ENCODE measurements around the gene TNRC6B. TPM values are rescaled to one million over a fixed set of nuclear protein-coding genes. Genes with fewer than 3 reads are reported as not detected.

Gene TNRC6B
- total and polyA plus RNA-seq, 2 of the 13 experiments (the other 11 are each of a cell fraction or from before 2014, with no cell fraction given), result 8.9 to 13.2 TPM

- Histone ChIP-seq H3K27ac (ENCODE audit: extremely low read length, insufficient read depth, low read length) (no peak overlapping the region), H3K27me3 (ENCODE audit: control insufficient read depth in 1 of 2, insufficient read depth in 2 of 2, low read length in 2 of 2) (no peaks in the 10 kb centered on the region), H3K4me2 (ENCODE audit: low read depth, low read length) (no peak overlapping the region), H4K20me1 (ENCODE audit: insufficient read depth, low read length) (0 out of 2 replicates have a peak, but pooled peaks cover 7% of the 10 kb centered on the region), H3K9me3 (ENCODE audit: low read length) (no peaks in the 10 kb centered on the region), H3K79me2 (ENCODE audit: insufficient read depth, low read length) (peaks cover 16% of the 10 kb centered on the region), H3K9ac (ENCODE audit: insufficient read depth, low read depth, low read length) (no peak overlapping the region), H3K4me1 (ENCODE audit: insufficient read depth, low read length) (no peaks in the 10 kb centered on the region), H3K36me3 (replicated peaks in 1 of 2; ENCODE audit: control insufficient read depth in 1 of 2, insufficient read depth in 2 of 2, low read length in 2 of 2) (peaks cover 4 to 8% of the 10 kb centered on the region in 2 experiments; a peak in 3 of 5 replicates), H3K4me3 (replicated peaks in 1 of 3; ENCODE audit: insufficient read depth in 1 of 3, low read depth in 2 of 3, low read length in 3 of 3) (no peak overlapping the region), H2AFZ (ENCODE audit: low read length) (no peak overlapping the region)
- intact Hi-C loops (cut with micrococcal nuclease; ENCODE audit: unreplicated experiment) (no loop called here), in situ Hi-C loops (cut with HindIII; ENCODE audit: extremely low pct_ligation_motif_present, low pct_unique_long_range_greater_than_20kb) (no loop called here)
- no peak for TF ChIP-seq ZNF703 (CRISPR knock-in tag; IDR thresholded peaks at IDR 0.05; ENCODE audit: borderline replicate concordance)
- TF ChIP-seq HINFP (CRISPR knock-in tag; IDR thresholded peaks at IDR 0.05; ENCODE audit: low read depth), result no peak
- TF ChIP-seq MEF2D (CRISPR knock-in tag; IDR thresholded peaks at IDR 0.05), result no peak
- no peak for TF ChIP-seq NCOA2 (CRISPR knock-in tag; IDR thresholded peaks at IDR 0.05)
- no peak for TF ChIP-seq ZNF205 (CRISPR knock-in tag; IDR thresholded peaks at IDR 0.05)
- no peak for TF ChIP-seq ZBTB44 (CRISPR knock-in tag; IDR thresholded peaks at IDR 0.05)
- no peak for TF ChIP-seq NKX3-1 (CRISPR knock-in tag; IDR thresholded peaks at IDR 0.05)
- no peak for TF ChIP-seq U2AF2 (IDR thresholded peaks at IDR 0.05; ENCODE audit: low read depth, low read length)
- no peak for TF ChIP-seq KDM4B (CRISPR knock-in tag; IDR thresholded peaks at IDR 0.05)
- TF ChIP-seq BCL6 (CRISPR knock-in tag; IDR thresholded peaks at IDR 0.05), result no peak
- no peak for TF ChIP-seq ZNF780A (CRISPR knock-in tag; IDR thresholded peaks at IDR 0.05)
- TF ChIP-seq ZSCAN25 (CRISPR knock-in tag; IDR thresholded peaks at IDR 0.05), result no peak
- no peak for TF ChIP-seq LCORL (IDR thresholded peaks at IDR 0.05)
- no peak for TF ChIP-seq LCORL (CRISPR knock-in tag; IDR thresholded peaks at IDR 0.05)
- no peak for TF ChIP-seq BATF2 (CRISPR knock-in tag; IDR thresholded peaks at IDR 0.05)
- TF ChIP-seq NCOA5 (CRISPR knock-in tag; IDR thresholded peaks at IDR 0.05), result no peak
- no peak for TF ChIP-seq ZNF75D (CRISPR knock-in tag; IDR thresholded peaks at IDR 0.05; ENCODE audit: borderline replicate concordance)
- no peak for TF ChIP-seq ZFP90 (CRISPR knock-in tag; IDR thresholded peaks at IDR 0.05; ENCODE audit: borderline replicate concordance)
- no peak for TF ChIP-seq TRAFD1 (CRISPR knock-in tag; IDR thresholded peaks at IDR 0.05; ENCODE audit: borderline replicate concordance)
- TF ChIP-seq ZNF597 (CRISPR knock-in tag; IDR thresholded peaks at IDR 0.05), result no peak
- WGBS (ENCODE audit: low lambda C conversion rate), result 94% methylated on average over 6 of the region's 6 CpGs
- POLR2A ChIA-PET, result no interaction called here
- DNase-seq (ENCODE audit: low spot score) (no peak), ATAC-seq (no peak), FAIRE-seq (no peak)
- CTCF ChIA-PET (ENCODE audit: low intra/inter-chr PET ratio, low total read pairs), result no interaction called here
- BruUV-seq (replicated peaks), result no TSS peak
Measured at GRCh38 chr22:40247976-40248375, 70.3 kb downstream of the TNRC6B start.
